Measurements from ENCODE around the gene BANP. TPM values are rescaled to one million over a fixed set of nuclear protein-coding genes. Genes with fewer than 3 reads are reported as not detected.

Gene BANP
- total RNA-seq, 1 donor from 2014 or later, result 44.0 TPM

DNA sequence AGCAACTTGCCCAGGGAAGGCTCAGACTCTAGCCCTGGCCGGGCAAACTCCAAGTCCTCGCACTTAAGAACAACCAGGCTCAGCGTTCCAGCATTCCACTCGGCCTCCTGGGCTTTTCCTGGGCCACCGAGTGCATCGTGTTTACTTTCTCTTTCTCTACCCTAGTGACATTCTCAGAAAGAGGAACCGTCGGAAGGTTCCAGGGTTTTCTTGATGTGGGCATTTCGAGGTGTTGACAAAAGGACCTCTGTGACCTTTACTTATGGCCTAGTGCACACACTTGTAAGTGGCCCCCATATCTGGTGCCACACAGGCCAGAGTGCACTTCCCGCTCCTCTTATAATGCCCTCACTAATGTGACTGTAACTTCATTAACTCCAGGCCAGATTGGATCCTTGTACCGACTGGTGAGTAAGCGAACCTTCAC lies 3.1 kb upstream of the BANP start:
- Histone ChIP-seq H3K27me3 (no peaks in the 10 kb centered on the region), H3K27ac (no peak overlapping the region), H3K4me3 (no peak overlapping the region), H3K4me1 (peaks cover 22% of the 10 kb centered on the region), H3K36me3 (no peaks in the 10 kb centered on the region), H3K9me3 (no peaks in the 10 kb centered on the region)
- TF ChIP-seq POLR2AphosphoS5 (IDR thresholded peaks at IDR 0.05; ENCODE audit: insufficient read depth in 1 of 2, low read depth in 1 of 2) (no peak), POLR2A (IDR thresholded peaks at IDR 0.05) (no peak)
- TF ChIP-seq, protein P1, sequence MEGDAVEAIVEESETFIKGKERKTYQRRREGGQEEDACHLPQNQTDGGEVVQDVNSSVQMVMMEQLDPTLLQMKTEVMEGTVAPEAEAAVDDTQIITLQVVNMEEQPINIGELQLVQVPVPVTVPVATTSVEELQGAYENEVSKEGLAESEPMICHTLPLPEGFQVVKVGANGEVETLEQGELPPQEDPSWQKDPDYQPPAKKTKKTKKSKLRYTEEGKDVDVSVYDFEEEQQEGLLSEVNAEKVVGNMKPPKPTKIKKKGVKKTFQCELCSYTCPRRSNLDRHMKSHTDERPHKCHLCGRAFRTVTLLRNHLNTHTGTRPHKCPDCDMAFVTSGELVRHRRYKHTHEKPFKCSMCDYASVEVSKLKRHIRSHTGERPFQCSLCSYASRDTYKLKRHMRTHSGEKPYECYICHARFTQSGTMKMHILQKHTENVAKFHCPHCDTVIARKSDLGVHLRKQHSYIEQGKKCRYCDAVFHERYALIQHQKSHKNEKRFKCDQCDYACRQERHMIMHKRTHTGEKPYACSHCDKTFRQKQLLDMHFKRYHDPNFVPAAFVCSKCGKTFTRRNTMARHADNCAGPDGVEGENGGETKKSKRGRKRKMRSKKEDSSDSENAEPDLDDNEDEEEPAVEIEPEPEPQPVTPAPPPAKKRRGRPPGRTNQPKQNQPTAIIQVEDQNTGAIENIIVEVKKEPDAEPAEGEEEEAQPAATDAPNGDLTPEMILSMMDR (IDR thresholded peaks at IDR 0.05), result no peak
- intact Hi-C loops (cut with DNase I), result no loop called here
- no peak for DNase-seq (ENCODE audit: extremely low spot score in 2 of 2)

DNA sequence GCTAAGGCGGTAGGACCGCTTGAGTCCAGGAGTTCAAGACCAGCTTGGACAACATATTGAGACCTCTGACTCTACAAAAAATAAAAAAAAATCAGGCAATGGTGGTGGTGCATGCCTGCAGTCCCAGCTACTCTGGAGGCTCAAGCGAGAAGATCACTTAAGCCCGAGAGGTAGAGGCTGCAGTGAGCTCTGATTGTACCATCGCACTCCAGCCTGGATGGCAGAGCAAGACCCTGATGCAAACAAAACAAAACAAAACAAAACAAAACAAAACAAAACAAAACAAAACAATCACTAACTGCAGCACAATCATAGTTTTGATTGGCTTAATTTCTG lies 2.5 kb upstream of the BANP start:
- H3K4me3 ChIP-seq, result no peak overlapping the region
- intact Hi-C loops (cut with DNase I), result no loop called here
- H3K36me3 ChIP-seq, result no peaks in the 10 kb centered on the region
- H3K9me3 ChIP-seq, result no peaks in the 10 kb centered on the region
- H3K4me1 ChIP-seq, result peaks cover 28% of the 10 kb centered on the region
- H3K27ac ChIP-seq, result no peak overlapping the region
- DNase-seq (ENCODE audit: extremely low spot score in 2 of 2), result no peak
- TF ChIP-seq POLR2A (IDR thresholded peaks at IDR 0.05) (no peak), POLR2AphosphoS5 (IDR thresholded peaks at IDR 0.05; ENCODE audit: insufficient read depth in 1 of 2, low read depth in 1 of 2) (no peak)
- TF ChIP-seq, protein P1 (IDR thresholded peaks at IDR 0.05), result no peak
- H3K27me3 ChIP-seq, result no peaks in the 10 kb centered on the region

DNA sequence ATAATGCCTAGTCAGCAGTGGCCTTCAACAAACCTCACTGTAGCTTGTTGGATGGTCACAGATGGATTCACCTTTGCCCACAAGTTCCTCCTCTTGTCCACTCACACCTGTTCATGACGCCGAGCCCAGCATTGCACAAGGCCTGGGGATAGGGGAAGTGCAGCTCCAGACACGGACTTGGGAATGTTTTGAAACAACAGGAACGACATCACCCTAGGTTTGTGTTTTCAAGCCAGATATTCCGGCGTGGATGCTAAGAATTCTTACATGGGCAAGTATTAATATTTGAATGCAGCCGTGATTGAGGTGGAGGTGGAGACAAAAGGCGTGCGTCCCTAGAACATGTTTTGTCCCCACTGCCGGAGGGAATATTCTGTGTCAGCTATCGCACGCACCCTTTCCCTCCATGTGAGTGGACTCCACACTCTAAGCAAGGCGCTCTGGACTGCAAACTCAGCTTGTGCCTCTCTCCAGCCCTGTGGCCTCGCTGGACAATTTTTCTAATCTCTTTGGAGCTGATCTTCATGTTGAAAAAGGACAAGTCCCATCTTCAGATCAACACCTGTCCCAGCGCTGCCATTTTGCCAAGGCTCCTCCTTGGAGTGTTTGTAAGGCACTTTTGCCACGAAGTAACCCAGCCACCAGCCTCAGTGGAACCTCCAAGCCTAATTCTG lies 2.0 kb upstream of the BANP start:
- Histone ChIP-seq H3K4me1 (peaks cover 31% of the 10 kb centered on the region), H3K36me3 (no peaks in the 10 kb centered on the region), H3K27ac (no peak overlapping the region), H3K4me3 (no peak overlapping the region), H3K9me3 (no peaks in the 10 kb centered on the region), H3K27me3 (no peaks in the 10 kb centered on the region)
- no peak for DNase-seq (ENCODE audit: extremely low spot score in 2 of 2)
- intact Hi-C loops (cut with DNase I), result no loop called here
- TF ChIP-seq POLR2AphosphoS5 (IDR thresholded peaks at IDR 0.05; ENCODE audit: insufficient read depth in 1 of 2, low read depth in 1 of 2), result no peak
- TF ChIP-seq POLR2A (IDR thresholded peaks at IDR 0.05), result no peak
- TF ChIP-seq, protein P1 (IDR thresholded peaks at IDR 0.05), result no peak

DNA sequence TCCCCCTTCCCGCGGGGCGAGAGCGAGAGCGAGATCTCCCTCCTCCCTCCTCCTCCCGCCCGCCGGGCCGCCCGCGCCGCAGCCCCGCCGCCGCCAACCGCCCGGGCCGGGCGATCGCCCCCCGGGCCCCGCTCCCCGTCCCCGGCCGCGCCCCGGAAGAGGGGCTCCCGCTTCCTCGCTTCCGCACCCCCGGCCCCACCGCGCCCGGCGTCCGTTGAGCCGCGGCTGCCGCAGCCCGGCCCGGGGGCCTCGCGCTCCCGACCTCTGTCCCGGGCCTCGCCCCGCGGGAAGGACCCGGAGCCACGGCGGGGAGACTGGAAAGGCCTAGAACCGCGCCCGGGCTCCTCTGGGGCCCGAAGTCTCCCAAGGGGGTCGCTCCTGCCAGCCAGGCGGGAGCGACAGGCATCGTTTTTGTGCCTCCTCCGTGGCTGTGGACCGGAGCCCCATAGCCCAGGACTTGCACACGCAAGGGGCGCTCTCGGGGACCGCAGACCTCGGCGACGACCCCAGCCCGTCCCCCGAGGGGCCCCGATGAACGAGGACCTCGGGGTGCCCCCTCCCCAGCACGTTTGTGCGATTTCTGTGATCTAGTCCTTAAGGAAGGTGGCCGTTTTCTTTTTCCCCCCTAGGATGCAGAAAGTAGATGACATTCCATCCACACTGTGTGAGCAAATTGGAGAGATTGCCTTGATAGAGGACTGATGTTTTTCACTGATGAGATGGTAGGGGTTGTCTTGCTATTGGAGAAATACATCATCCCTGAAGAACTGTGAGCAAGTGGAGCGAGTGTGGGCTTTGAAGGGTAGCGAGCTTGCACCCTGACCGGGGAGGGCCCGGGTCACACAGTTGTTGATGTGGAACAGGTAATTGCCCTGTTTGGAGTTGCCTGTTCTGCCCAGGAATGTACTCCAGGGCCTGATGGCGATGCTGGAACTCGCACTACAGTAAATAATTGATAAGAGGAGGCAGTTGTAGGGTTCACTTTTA lies 611 bp downstream of the BANP start:
- H3K9me3 ChIP-seq, result no peaks in the 10 kb centered on the region
- no peaks in the 10 kb centered on the region for H3K27me3 ChIP-seq
- H3K36me3 ChIP-seq, result no peaks in the 10 kb centered on the region
- H3K4me3 ChIP-seq, result peak overlapping the region; percentile 93
- TF ChIP-seq POLR2AphosphoS5 (IDR thresholded peaks at IDR 0.05; ENCODE audit: insufficient read depth in 1 of 2, low read depth in 1 of 2) (no peak), POLR2A (IDR thresholded peaks at IDR 0.05) (no peak)
- TF ChIP-seq, protein P1 (IDR thresholded peaks at IDR 0.05), result no peak
- DNase-seq (ENCODE audit: extremely low spot score in 2 of 2), result no peak
- peak overlapping the region; percentile 97 for H3K27ac ChIP-seq
- H3K4me1 ChIP-seq, result peaks cover 47% of the 10 kb centered on the region
- intact Hi-C loops (cut with DNase I), result no loop called here
